RWPE1 (cell line): ENCODE data around the gene MCAT.

ENCODE experiments used
- CTCF ChIA-PET: fragments of 350-600 bp; sonication (Branson Sonifier 250); formaldehyde crosslinking; extraction: SDS; loops from one replicate; lab custom pipeline; 2021; lab: Yijun Ruan, JAX
- POLR2A ChIA-PET: fragments of 400-600 bp; formaldehyde crosslinking; extraction: SDS; loops from one replicate; lab custom pipeline; 2020; ENCODE audit warnings: antibody characterized with exemption; ENCODE audit not compliant: low non-redundant PET; lab: Yijun Ruan, JAX
- DNase-seq: peaks from one replicate; pipeline ENCODE4 v3.0.0; 2012; ENCODE audit warnings: low spot score
- H3K27ac ChIP-seq: fragments of 450-650 bp; 2 replicates; pipeline ENCODE4 v1.5.1; 2017
- TF ChIP-seq, protein P1 (sequence below): fragments of 450-650 bp; conservative IDR thresholded peaks from 2 replicates; pipeline ENCODE4 v1.5.1; 2017; ENCODE audit warnings: low read depth, mild to moderate bottlenecking

The MCAT gene

DNA sequence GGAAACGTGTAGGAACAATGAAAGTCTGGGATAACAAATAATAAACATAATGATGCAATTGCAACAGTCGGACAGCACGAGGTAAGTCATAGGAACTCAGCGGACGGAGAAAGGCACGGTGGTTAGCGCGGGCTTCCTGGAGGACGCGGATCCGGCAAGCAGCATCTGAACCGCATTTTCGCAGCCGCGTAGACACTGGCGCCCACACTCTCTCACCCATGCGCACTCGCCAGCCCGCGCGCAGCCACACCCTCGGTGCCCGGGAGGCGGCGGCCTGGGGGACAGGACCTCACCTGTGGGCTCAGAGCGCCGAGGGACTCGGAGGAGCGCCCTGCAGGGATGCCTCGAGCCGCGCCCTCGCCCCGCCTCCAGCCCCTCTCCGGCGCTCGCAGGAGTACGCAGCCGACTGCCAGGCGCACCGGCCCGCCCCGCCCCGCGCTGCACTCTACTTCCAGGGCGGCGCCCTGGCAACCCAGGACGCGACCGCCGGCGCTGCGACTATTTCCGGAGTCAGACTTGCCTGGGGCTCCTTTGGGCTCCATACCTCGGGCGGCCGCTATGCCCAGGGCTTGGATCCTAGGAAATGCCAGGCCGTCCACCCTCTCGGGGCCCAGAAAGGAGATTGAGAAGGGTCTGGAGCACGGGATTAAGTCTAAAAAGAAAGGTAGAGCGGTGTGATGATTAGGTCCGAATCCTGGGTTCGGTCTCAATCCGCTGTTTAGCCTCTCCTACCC lies 54.0 kb downstream of the MCAT start, which contains the start of gene TTLL1:
TSS of gene TTLL1 (minus strand) at position 408 of the 734 bp plus-strand sequence. CDS start 13,805 bp downstream, outside the sequence.
- POLR2A ChIA-PET = no interaction called here
- CTCF ChIA-PET = no interaction called here
- DNase-seq = peak; percentile 78
- peak within 1 kb of the TSS; percentile 85 for H3K27ac ChIP-seq
- TF ChIP-seq, protein P1, sequence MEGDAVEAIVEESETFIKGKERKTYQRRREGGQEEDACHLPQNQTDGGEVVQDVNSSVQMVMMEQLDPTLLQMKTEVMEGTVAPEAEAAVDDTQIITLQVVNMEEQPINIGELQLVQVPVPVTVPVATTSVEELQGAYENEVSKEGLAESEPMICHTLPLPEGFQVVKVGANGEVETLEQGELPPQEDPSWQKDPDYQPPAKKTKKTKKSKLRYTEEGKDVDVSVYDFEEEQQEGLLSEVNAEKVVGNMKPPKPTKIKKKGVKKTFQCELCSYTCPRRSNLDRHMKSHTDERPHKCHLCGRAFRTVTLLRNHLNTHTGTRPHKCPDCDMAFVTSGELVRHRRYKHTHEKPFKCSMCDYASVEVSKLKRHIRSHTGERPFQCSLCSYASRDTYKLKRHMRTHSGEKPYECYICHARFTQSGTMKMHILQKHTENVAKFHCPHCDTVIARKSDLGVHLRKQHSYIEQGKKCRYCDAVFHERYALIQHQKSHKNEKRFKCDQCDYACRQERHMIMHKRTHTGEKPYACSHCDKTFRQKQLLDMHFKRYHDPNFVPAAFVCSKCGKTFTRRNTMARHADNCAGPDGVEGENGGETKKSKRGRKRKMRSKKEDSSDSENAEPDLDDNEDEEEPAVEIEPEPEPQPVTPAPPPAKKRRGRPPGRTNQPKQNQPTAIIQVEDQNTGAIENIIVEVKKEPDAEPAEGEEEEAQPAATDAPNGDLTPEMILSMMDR = no peak

DNA sequence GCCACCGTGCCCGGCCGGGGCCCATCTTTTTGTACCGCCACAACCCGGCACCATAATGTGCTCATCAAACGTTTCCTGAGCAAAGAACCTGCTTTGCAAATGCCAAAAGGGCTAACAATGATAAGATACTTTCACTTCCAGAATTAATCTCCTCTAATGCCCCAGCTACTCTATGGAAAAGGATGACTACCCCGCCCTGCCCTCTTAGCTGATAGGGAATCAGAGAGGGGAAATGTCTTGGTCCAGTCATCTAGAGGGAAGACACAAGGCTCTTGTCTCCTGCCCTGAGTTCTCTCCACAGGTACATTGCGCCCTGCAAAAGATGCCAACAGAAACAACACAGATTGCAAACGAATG lies 54.6 kb downstream of the MCAT start:
- ChIA-PET CTCF (no interaction called here), POLR2A (no interaction called here)
- TF ChIP-seq, protein P1 = no peak
- H3K27ac ChIP-seq = peak overlapping the region; percentile 85
- no peak for DNase-seq

DNA sequence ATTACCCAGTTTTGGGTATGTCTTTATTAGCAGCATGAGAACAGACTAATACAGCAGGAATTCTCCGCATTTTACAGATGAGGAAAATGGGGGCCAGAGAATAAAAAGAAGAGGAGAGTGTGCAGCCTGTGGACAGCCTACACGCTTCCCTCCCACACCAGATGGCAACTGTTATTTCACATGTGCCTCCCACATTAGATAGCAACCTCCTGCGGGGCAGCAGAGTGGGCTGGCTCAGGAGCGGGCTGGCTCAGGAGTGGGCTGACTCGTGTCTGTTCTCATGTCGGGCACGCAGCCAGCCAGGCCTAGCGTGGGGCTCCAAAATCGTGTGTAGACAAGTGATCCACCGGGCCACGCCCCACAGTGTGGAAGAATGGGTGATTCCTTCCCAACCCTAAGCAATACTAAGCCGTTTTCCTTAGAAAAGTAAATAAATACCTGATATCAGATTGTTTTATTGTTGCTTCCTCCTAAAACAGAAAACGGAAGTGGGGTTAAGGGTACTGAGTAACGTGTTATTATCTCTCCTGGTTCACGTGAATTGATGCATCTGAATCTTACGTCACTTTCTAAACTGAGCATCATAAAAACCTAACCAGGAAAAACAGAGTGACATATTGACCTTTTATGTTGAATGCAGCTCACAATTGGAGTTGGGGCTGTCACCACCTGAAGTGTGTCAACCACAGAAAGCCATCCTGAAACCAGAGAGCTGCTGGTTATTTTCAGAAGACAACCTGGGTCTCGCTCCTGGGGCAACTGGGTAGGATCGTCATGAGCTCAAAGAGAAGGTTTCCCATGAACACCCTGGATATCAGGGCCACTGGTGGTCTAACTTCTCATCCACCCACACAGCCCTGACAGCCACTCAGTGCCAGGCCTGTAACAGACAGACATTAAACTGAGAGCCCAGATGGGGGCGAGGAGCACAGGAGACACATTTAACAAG lies 57.3 kb downstream of the MCAT start:
- no peak for DNase-seq
- ChIA-PET POLR2A (no interaction called here), CTCF (interaction anchor here (0.7 kb wide), 1 partner anchor 26 kb away, joined by 3 read pairs; no protein-coding TSS in a partner anchor)
- H3K27ac ChIP-seq = peak overlapping the region; percentile 4; the same call in 1 of the 2 replicates
- TF ChIP-seq, protein P1 = no peak
